Thoracic aorta (tissue), 2 donors: ENCODE data around the gene LRP1B. TPM values are rescaled to one million over a fixed set of nuclear protein-coding genes. Genes with fewer than 3 reads are reported as not detected.

Experiments
- ATAC-seq: fragments of 150-250 bp; one replicate; pipeline ENCODE4 v1.8.0; 2017; ENCODE audit warnings: low read depth; ENCODE audit not compliant: insufficient number of reproducible peaks, low FRiP score
- DNase-seq: peaks from one replicate; pipeline ENCODE4 v3.0.0-alpha.2; 2020; ENCODE audit warnings: low spot score
- H3K27ac ChIP-seq, 2 donors: fragments of 200-600 bp; sonication (generic); 1 replicate in 1 of 2; 2 replicates in 1 of 2; pipeline ENCODE4 v1.5.1; 2016; ENCODE audit warnings: mild to moderate bottlenecking in 2 of 2, moderate library complexity in 2 of 2
- H3K27me3 ChIP-seq: fragments of 200-600 bp; sonication (generic); replicated peaks from 2 replicates; pipeline ENCODE4 v1.6.0; 2016; ENCODE audit warnings: mild to moderate bottlenecking; ENCODE audit not compliant: insufficient read depth
- H3K36me3 ChIP-seq: fragments of 200-600 bp; sonication (generic); one replicate; pipeline ENCODE4 v1.5.1; 2016
- H3K4me1 ChIP-seq, 2 donors: fragments of 200-600 bp; sonication (generic); 1 replicate in 1 of 2; 2 replicates in 1 of 2; pipeline versions ENCODE4 v1.5.1 to v1.6.0; 2016; ENCODE audit warnings: low read depth in 2 of 2, mild to moderate bottlenecking in 1 of 2; ENCODE audit not compliant: control insufficient read depth in 1 of 2
- H3K4me3 ChIP-seq: fragments of 200-600 bp; sonication (generic); 2 replicates; pipeline ENCODE4 v1.5.1; 2016; ENCODE audit warnings: mild to moderate bottlenecking
- H3K9me3 ChIP-seq: fragments of 200-600 bp; sonication (generic); 2 replicates; pipeline ENCODE4 v1.5.1; 2016
- CTCF ChIP-seq: fragments of 200-600 bp; sonication (generic); IDR thresholded peaks from one replicate; pipeline ENCODE4 v1.5.1; 2019; ENCODE audit warnings: antibody characterized with exemption
- total RNA-seq, 2 donors: library from RNA; depleted of rRNA; stranded (reverse); fragments of >200 nt; gene quantifications; one replicate each; pipeline versions ENCODE4 v1.1.0 to v1.2.3, GENCODE V29; 2016

The LRP1B gene
- total RNA-seq, 2 donors from 2014 or later = 0.27 to 0.28 TPM

- Histone ChIP-seq H3K27me3 (no peaks in the 10 kb centered on the region), H3K36me3 (no peaks in the 10 kb centered on the region), H3K9me3 (no peaks in the 10 kb centered on the region), H3K27ac (no peak overlapping the region), H3K4me1 (no peaks in the 10 kb centered on the region), H3K4me3 (no peak overlapping the region)
- TF ChIP-seq CTCF = no peak
- no peak for ATAC-seq
- no peak for DNase-seq
Observed at GRCh38 chr2:140851258-140851981, 1279.4 kb downstream of the LRP1B start.

GRCh38 chr2:140843186-140843585 is 1287.6 kb downstream of the LRP1B start:
- Histone ChIP-seq H3K4me1 (no peaks in the 10 kb centered on the region), H3K36me3 (no peaks in the 10 kb centered on the region), H3K27me3 (no peaks in the 10 kb centered on the region), H3K9me3 (no peaks in the 10 kb centered on the region), H3K4me3 (no peak overlapping the region), H3K27ac (no peak overlapping the region)
- DNase-seq (no peak), ATAC-seq (no peak)
- TF ChIP-seq CTCF = no peak

- ATAC-seq = no peak
Observed at GRCh38 chr2:140842110-140842509, 1288.7 kb downstream of the LRP1B start.

GRCh38 chr2:140841141-140841540 is 1289.7 kb downstream of the LRP1B start:
- no peak for DNase-seq
- no peaks in the 10 kb centered on the region for H3K27me3 ChIP-seq

More at GRCh38 chr2:140842110-140842509, 1288.7 kb downstream of the LRP1B start:
- H3K36me3 ChIP-seq = no peaks in the 10 kb centered on the region
- H3K27me3 ChIP-seq = no peaks in the 10 kb centered on the region
- DNase-seq = no peak
- no peak overlapping the region for H3K27ac ChIP-seq
- H3K4me1 ChIP-seq = no peaks in the 10 kb centered on the region
- no peaks in the 10 kb centered on the region for H3K9me3 ChIP-seq
- TF ChIP-seq CTCF = no peak
- H3K4me3 ChIP-seq = no peak overlapping the region

GRCh38 chr2:140836826-140837225 is 1294.0 kb downstream of the LRP1B start:
- no peak overlapping the region for H3K4me3 ChIP-seq
- no peaks in the 10 kb centered on the region for H3K9me3 ChIP-seq
- no peaks in the 10 kb centered on the region for H3K27me3 ChIP-seq
- no peaks in the 10 kb centered on the region for H3K4me1 ChIP-seq
- DNase-seq (no peak), ATAC-seq (no peak)
- TF ChIP-seq CTCF = no peak
- no peak overlapping the region for H3K27ac ChIP-seq
- H3K36me3 ChIP-seq = no peaks in the 10 kb centered on the region

More at GRCh38 chr2:140841141-140841540, 1289.7 kb downstream of the LRP1B start:
- Histone ChIP-seq H3K4me1 (no peaks in the 10 kb centered on the region), H3K9me3 (no peaks in the 10 kb centered on the region), H3K4me3 (no peak overlapping the region), H3K27ac (no peak overlapping the region), H3K36me3 (no peaks in the 10 kb centered on the region)
- ATAC-seq = no peak
- TF ChIP-seq CTCF = no peak
